Stomach smooth muscle (tissue), 2 donors: ENCODE data around the gene RASAL3.
A peak's percentile ranks its signal among the peaks of the same experiment; 100 is the strongest.

Experiments used
- H3K27ac ChIP-seq: one replicate; pipeline ENCODE4 v1.7.0; 2013; ENCODE audit warnings: mild to moderate bottlenecking, low read length, inconsistent platforms
- H3K27me3 ChIP-seq, 2 donors: one replicate each; pipeline ENCODE4 v1.7.0; 2013; ENCODE audit warnings: low read length in 2 of 2; ENCODE audit not compliant: insufficient read depth in 2 of 2, control insufficient read depth in 1 of 2
- H3K36me3 ChIP-seq, 2 donors: one replicate each; pipeline ENCODE4 v1.7.0; 2013; ENCODE audit warnings: low read length in 2 of 2; ENCODE audit not compliant: control insufficient read depth in 2 of 2, insufficient read depth in 2 of 2
- H3K4me1 ChIP-seq: one replicate; pipeline ENCODE4 v1.7.0; 2013; ENCODE audit warnings: low read length; ENCODE audit not compliant: control insufficient read depth, insufficient read depth
- H3K4me3 ChIP-seq, 2 donors: one replicate each; pipeline ENCODE4 v1.7.0; 2013; ENCODE audit warnings: low read length in 2 of 2
- H3K9ac ChIP-seq, 2 donors: one replicate each; pipeline ENCODE4 v1.7.0; 2013; ENCODE audit warnings: low read length in 2 of 2, mild to moderate bottlenecking in 1 of 2
- H3K9me3 ChIP-seq, 2 donors: one replicate each; pipeline ENCODE4 v1.7.0; 2013; ENCODE audit warnings: low read length in 2 of 2; ENCODE audit not compliant: control insufficient read depth in 2 of 2
- donor health status: healthy.
- donor health status: Pancreatic carcinoma.

Gene RASAL3

GRCh38 chr19:15448044-15448777, 16.1 kb downstream of the RASAL3 start:
- H3K4me3 ChIP-seq = peak overlapping the region; percentile 62 to 72
- H3K9ac ChIP-seq = no peak overlapping the region
- peak overlapping the region; percentile 74 for H3K27ac ChIP-seq
- no peaks in the 10 kb centered on the region for H3K9me3 ChIP-seq
- no peaks in the 10 kb centered on the region for H3K27me3 ChIP-seq
- H3K4me1 ChIP-seq = peaks cover 20% of the 10 kb centered on the region
- H3K36me3 ChIP-seq = peaks cover 4 to 12% of the 10 kb centered on the region in 2 donors

GRCh38 chr19:15447057-15447456, 17.3 kb downstream of the RASAL3 start:
- Histone ChIP-seq H3K27ac (no peak overlapping the region), H3K9me3 (no peaks in the 10 kb centered on the region), H3K4me1 (peaks cover 12% of the 10 kb centered on the region)

GRCh38 chr19:15445807-15446376, 18.5 kb downstream of the RASAL3 start:
- Histone ChIP-seq H3K27ac (no peak overlapping the region), H3K4me1 (peaks cover 12% of the 10 kb centered on the region), H3K36me3 (peaks cover 4 to 12% of the 10 kb centered on the region in 2 donors), H3K9me3 (no peaks in the 10 kb centered on the region), H3K9ac (no peak overlapping the region), H3K4me3 (no peak overlapping the region), H3K27me3 (no peaks in the 10 kb centered on the region)

More at GRCh38 chr19:15447057-15447456, 17.3 kb downstream of the RASAL3 start:
- peaks cover 4 to 12% of the 10 kb centered on the region in 2 donors for H3K36me3 ChIP-seq
- no peak overlapping the region for H3K9ac ChIP-seq
- no peaks in the 10 kb centered on the region for H3K27me3 ChIP-seq
- H3K4me3 ChIP-seq = no peak overlapping the region

GRCh38 chr19:15445227-15445605, 19.1 kb downstream of the RASAL3 start:
- Histone ChIP-seq H3K36me3 (peaks cover 4 to 12% of the 10 kb centered on the region in 2 donors), H3K9me3 (no peaks in the 10 kb centered on the region), H3K4me1 (peaks cover 12% of the 10 kb centered on the region), H3K27me3 (no peaks in the 10 kb centered on the region), H3K4me3 (no peak overlapping the region), H3K9ac (no peak overlapping the region), H3K27ac (no peak overlapping the region)

GRCh38 chr19:15444505-15445226, 19.7 kb downstream of the RASAL3 start:
- H3K4me3 ChIP-seq = no peak overlapping the region
- peaks cover 12% of the 10 kb centered on the region for H3K4me1 ChIP-seq
- no peak overlapping the region for H3K27ac ChIP-seq
- H3K9ac ChIP-seq = no peak overlapping the region
- no peaks in the 10 kb centered on the region for H3K27me3 ChIP-seq
- peaks cover 4 to 12% of the 10 kb centered on the region in 2 donors for H3K36me3 ChIP-seq
- H3K9me3 ChIP-seq = no peaks in the 10 kb centered on the region

GRCh38 chr19:15443838-15444237, 20.5 kb downstream of the RASAL3 start:
- no peaks in the 10 kb centered on the region for H3K27me3 ChIP-seq
- H3K9me3 ChIP-seq = no peaks in the 10 kb centered on the region
- H3K36me3 ChIP-seq = peaks cover 4 to 12% of the 10 kb centered on the region in 2 donors
- peaks cover 14% of the 10 kb centered on the region for H3K4me1 ChIP-seq
- H3K4me3 ChIP-seq = no peak overlapping the region
- no peak overlapping the region for H3K27ac ChIP-seq
- H3K9ac ChIP-seq = no peak overlapping the region

- peaks cover 4 to 12% of the 10 kb centered on the region in 2 donors for H3K36me3 ChIP-seq
- no peaks in the 10 kb centered on the region for H3K27me3 ChIP-seq
- H3K9me3 ChIP-seq = no peaks in the 10 kb centered on the region
- H3K27ac ChIP-seq = no peak overlapping the region
- peaks cover 15% of the 10 kb centered on the region for H3K4me1 ChIP-seq
- H3K4me3 ChIP-seq = no peak overlapping the region
- no peak overlapping the region for H3K9ac ChIP-seq
Measured at GRCh38 chr19:15443325-15443724, 21.0 kb downstream of the RASAL3 start.

- no peak overlapping the region for H3K27ac ChIP-seq
- H3K4me3 ChIP-seq = no peak overlapping the region
- no peak overlapping the region for H3K9ac ChIP-seq
- H3K4me1 ChIP-seq = peaks cover 20% of the 10 kb centered on the region
- H3K27me3 ChIP-seq = no peaks in the 10 kb centered on the region
- no peaks in the 10 kb centered on the region for H3K9me3 ChIP-seq
- H3K36me3 ChIP-seq = peaks cover 1 to 11% of the 10 kb centered on the region in 2 donors
Measured at GRCh38 chr19:15442142-15442920, 22.0 kb downstream of the RASAL3 start.

GRCh38 chr19:15441317-15441716, 23.0 kb downstream of the RASAL3 start:
- Histone ChIP-seq H3K9ac (no peak overlapping the region), H3K4me3 (no peak overlapping the region), H3K27ac (no peak overlapping the region), H3K4me1 (peaks cover 29% of the 10 kb centered on the region), H3K36me3 (peaks cover 0 to 5% of the 10 kb centered on the region in 2 donors), H3K9me3 (no peaks in the 10 kb centered on the region), H3K27me3 (no peaks in the 10 kb centered on the region)

GRCh38 chr19:15439821-15440641, 24.3 kb downstream of the RASAL3 start:
- H3K4me3 ChIP-seq = no peak overlapping the region

More at GRCh38 chr19:15439821-15440641, 24.3 kb downstream of the RASAL3 start:
- peaks cover 29% of the 10 kb centered on the region for H3K4me1 ChIP-seq
- H3K27me3 ChIP-seq = no peaks in the 10 kb centered on the region
- H3K27ac ChIP-seq = no peak overlapping the region
- peaks cover 0 to 3% of the 10 kb centered on the region in 2 donors for H3K36me3 ChIP-seq
- H3K9me3 ChIP-seq = no peaks in the 10 kb centered on the region
- H3K9ac ChIP-seq = no peak overlapping the region
